Smooth muscle cell (in vitro differentiated cells): Measurements from ENCODE around the gene FNTB. TPM values are rescaled to one million over a fixed set of nuclear protein-coding genes. Genes with fewer than 3 reads are reported as not detected.

Experiments used
- DNase-seq: peaks from one replicate; lab custom pipeline; 2025; ENCODE audit not compliant: unreplicated experiment; lab: John Stamatoyannopoulos, UW
- H2AFZ ChIP-seq: fragments of 200-600 bp; sonication (generic); 2 replicates; pipeline ENCODE4 v1.6.0; 2016; ENCODE audit warnings: antibody characterized with exemption, low read depth, mild to moderate bottlenecking
- H3F3A ChIP-seq: fragments of 200-600 bp; sonication (generic); 2 replicates; pipeline ENCODE4 v1.6.0; 2017; ENCODE audit warnings: antibody characterized with exemption, low read depth
- H3K27ac ChIP-seq: fragments of 200-600 bp; sonication (generic); 2 replicates; pipeline ENCODE4 v1.5.1; 2016; ENCODE audit warnings: low read depth, mild to moderate bottlenecking
- H3K27me3 ChIP-seq: fragments of 200-600 bp; sonication (generic); 2 replicates; pipeline ENCODE4 v1.6.1; 2016; ENCODE audit warnings: low read depth, mild to moderate bottlenecking
- H3K36me3 ChIP-seq: fragments of 200-600 bp; sonication (generic); 2 replicates; pipeline ENCODE4 v1.5.1; 2016; ENCODE audit warnings: low read depth
- H3K4me1 ChIP-seq: fragments of 200-600 bp; sonication (generic); 2 replicates; pipeline ENCODE4 v1.5.1; 2016; ENCODE audit warnings: low read depth
- H3K4me2 ChIP-seq: fragments of 200-600 bp; sonication (generic); 2 replicates; pipeline ENCODE4 v1.6.0; 2016; ENCODE audit warnings: mild to moderate bottlenecking
- H3K4me3 ChIP-seq: fragments of 200-600 bp; sonication (generic); 2 replicates; pipeline ENCODE4 v1.5.1; 2016; ENCODE audit warnings: mild to moderate bottlenecking
- H3K79me2 ChIP-seq: fragments of 200-600 bp; sonication (generic); 2 replicates; pipeline ENCODE4 v1.6.0; 2016; ENCODE audit warnings: low read depth, mild to moderate bottlenecking
- H3K9ac ChIP-seq: fragments of 200-600 bp; sonication (generic); 2 replicates; pipeline ENCODE4 v1.6.0; 2016; ENCODE audit warnings: low read depth
- H3K9me3 ChIP-seq: fragments of 200-600 bp; sonication (generic); replicated peaks from 2 replicates; pipeline ENCODE4 v1.5.1; 2016; ENCODE audit warnings: low read depth
- H4K20me1 ChIP-seq: fragments of 200-600 bp; sonication (generic); 2 replicates; pipeline ENCODE4 v1.6.0; 2016; ENCODE audit warnings: low read depth
- WGBS: methylation state at CpG from one replicate; pipeline ENCODE4 v1.1.7; 2016; ENCODE audit warnings: low lambda C conversion rate; 5-methylcytosine and 5-hydroxymethylcytosine counted together
- polyA plus RNA-seq: library from polyadenylated mRNA; unstranded; fragments of >200 nt; fragmentation: Nextera tagmentation; extraction: Ambion mirVana; gene quantifications from 2 replicates; pipeline ENCODE4 v1.2.1, GENCODE V29; 2016
- total RNA-seq: library from RNA; depleted of rRNA; stranded (reverse); fragments of >200 nt; gene quantifications from 2 replicates; pipeline ENCODE4 v1.2.3, GENCODE V29; 2014
- TF ChIP-seq, protein P1 (sequence below): fragments of 200-600 bp; sonication (generic); IDR thresholded peaks from 2 replicates; pipeline ENCODE4 v1.5.1; 2017; ENCODE audit warnings: borderline replicate concordance, mild to moderate bottlenecking, antibody characterized with exemption; ENCODE audit not compliant: insufficient read depth, poor library complexity, severe bottlenecking

The FNTB gene
- total and polyA plus RNA-seq, 2 experiments from 2014 or later: 9.3 to 16.3 TPM

DNA sequence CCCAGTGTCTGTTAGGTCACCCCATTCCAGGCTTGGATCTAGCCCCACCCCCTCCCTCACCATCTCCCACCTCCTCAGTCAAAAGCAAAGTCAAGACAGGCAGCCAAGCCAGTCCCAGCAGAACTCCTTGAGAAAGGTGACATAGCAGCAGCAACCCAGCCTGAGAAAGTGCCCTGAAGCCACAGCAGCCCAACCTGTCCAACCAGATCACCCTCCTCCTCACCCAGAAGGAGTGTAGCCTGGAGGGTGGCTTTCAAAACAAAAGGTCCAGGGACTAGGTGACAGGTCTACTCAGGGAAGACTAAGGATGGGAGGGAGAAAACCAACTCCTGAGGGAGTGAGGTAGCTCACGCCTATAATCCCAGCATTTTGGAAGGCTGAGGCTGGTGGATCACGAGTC is 19.7 kb upstream of the FNTB start:
- no peak overlapping the region for H3K27ac ChIP-seq
- 87% methylated on average over 2 of the region's 2 CpGs for WGBS
- no peaks in the 10 kb centered on the region for H3K36me3 ChIP-seq
- no peaks in the 10 kb centered on the region for H3K79me2 ChIP-seq
- H3K4me3 ChIP-seq: no peak overlapping the region
- DNase-seq: no peak
- H3K9ac ChIP-seq: no peak overlapping the region
- no peak overlapping the region for H3K4me2 ChIP-seq
- H3K4me1 ChIP-seq: no peaks in the 10 kb centered on the region
- no peaks in the 10 kb centered on the region for H3F3A ChIP-seq
- H3K27me3 ChIP-seq: no peaks in the 10 kb centered on the region
- no peaks in the 10 kb centered on the region for H3K9me3 ChIP-seq
- H4K20me1 ChIP-seq: peaks cover 20% of the 10 kb centered on the region
- TF ChIP-seq, protein P1, sequence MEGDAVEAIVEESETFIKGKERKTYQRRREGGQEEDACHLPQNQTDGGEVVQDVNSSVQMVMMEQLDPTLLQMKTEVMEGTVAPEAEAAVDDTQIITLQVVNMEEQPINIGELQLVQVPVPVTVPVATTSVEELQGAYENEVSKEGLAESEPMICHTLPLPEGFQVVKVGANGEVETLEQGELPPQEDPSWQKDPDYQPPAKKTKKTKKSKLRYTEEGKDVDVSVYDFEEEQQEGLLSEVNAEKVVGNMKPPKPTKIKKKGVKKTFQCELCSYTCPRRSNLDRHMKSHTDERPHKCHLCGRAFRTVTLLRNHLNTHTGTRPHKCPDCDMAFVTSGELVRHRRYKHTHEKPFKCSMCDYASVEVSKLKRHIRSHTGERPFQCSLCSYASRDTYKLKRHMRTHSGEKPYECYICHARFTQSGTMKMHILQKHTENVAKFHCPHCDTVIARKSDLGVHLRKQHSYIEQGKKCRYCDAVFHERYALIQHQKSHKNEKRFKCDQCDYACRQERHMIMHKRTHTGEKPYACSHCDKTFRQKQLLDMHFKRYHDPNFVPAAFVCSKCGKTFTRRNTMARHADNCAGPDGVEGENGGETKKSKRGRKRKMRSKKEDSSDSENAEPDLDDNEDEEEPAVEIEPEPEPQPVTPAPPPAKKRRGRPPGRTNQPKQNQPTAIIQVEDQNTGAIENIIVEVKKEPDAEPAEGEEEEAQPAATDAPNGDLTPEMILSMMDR: no peak
- H2AFZ ChIP-seq: no peak overlapping the region

DNA sequence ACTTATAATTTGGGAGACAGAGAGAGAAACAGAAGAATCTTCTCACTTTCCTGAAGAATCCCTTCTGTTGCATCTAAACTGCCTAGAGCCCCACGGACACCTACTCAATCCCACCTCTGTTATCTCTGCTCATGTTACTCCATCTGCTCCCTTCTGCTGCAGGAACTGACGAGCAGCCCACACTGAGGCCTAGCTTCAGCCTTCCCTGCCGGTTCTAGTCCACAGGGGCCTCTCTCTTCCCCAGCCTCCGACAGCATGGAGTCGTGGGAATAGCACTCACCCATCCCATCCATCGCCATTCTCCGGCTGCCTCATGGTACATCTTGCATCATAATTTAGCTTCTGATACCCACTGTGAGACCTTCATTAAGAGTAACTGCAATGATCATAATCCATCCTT is 18.5 kb upstream of the FNTB start:
- H3K79me2 ChIP-seq: no peaks in the 10 kb centered on the region
- no peak overlapping the region for H2AFZ ChIP-seq
- no peaks in the 10 kb centered on the region for H3K9me3 ChIP-seq
- no peak overlapping the region for H3K9ac ChIP-seq
- TF ChIP-seq, protein P1: no peak
- H3K4me2 ChIP-seq: no peak overlapping the region
- H3K36me3 ChIP-seq: no peaks in the 10 kb centered on the region
- WGBS: 85% methylated on average over 7 of the region's 7 CpGs
- H3K27ac ChIP-seq: no peak overlapping the region
- DNase-seq: no peak
- no peaks in the 10 kb centered on the region for H3F3A ChIP-seq
- H3K27me3 ChIP-seq: no peaks in the 10 kb centered on the region
- H4K20me1 ChIP-seq: peaks cover 13% of the 10 kb centered on the region
- H3K4me1 ChIP-seq: no peaks in the 10 kb centered on the region
- no peak overlapping the region for H3K4me3 ChIP-seq

DNA sequence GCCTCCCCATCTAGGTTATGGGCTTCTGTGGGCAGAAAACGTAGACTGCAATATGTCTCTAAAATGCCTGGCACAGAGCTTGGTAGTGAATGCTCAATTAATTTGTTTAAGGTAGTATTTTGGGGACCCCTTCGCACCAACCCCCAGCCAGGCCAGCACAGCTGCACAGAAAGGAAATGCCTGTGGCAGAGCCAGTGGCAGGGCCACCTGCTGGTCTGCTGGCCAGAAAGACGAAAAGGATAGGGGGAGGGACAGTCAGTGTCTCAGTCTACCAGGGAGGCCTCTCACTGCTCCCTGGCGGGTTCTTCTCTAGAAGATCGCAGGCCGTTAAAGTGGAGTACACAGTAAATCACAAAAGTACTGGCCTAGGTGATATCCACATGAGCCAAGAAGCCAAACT is 18.0 kb upstream of the FNTB start:
- Histone ChIP-seq H3K27ac (no peak overlapping the region), H3K9ac (no peak overlapping the region), H3K36me3 (no peaks in the 10 kb centered on the region), H3K9me3 (no peaks in the 10 kb centered on the region), H2AFZ (no peak overlapping the region), H3K27me3 (no peaks in the 10 kb centered on the region), H3K79me2 (no peaks in the 10 kb centered on the region), H3K4me2 (no peak overlapping the region), H3K4me3 (no peak overlapping the region), H3K4me1 (no peaks in the 10 kb centered on the region), H3F3A (no peaks in the 10 kb centered on the region), H4K20me1 (peaks cover 13% of the 10 kb centered on the region)
- DNase-seq: no peak
- TF ChIP-seq, protein P1: no peak
- 75% methylated on average over 6 of the region's 6 CpGs for WGBS

DNA sequence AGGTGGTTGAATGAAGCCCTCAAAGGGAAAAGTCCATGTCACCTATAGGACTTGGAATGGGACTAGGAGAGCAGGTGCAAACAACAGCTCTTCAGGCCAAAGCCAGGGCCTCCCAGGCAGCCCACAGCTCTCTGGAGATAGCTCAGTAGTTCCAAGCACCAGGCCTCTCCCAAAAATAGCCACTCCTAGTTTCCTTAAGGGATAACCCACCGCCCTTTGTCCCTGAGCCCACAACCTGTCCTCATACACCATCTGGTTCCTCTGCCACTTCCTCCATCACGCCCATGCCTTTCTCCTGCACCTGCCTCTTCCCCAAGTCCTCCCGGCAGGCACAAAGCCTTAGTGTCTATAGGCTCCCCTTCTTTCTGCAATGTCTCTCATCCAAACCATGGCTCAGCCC is 16.7 kb upstream of the FNTB start:
- H3K79me2 ChIP-seq: no peaks in the 10 kb centered on the region
- H3K27ac ChIP-seq: no peak overlapping the region
- H4K20me1 ChIP-seq: peaks cover 13% of the 10 kb centered on the region
- WGBS: 95% methylated on average over 3 of the region's 3 CpGs
- H3K27me3 ChIP-seq: no peaks in the 10 kb centered on the region
- H3K4me3 ChIP-seq: no peak overlapping the region
- H3K36me3 ChIP-seq: no peaks in the 10 kb centered on the region
- H3K9me3 ChIP-seq: no peaks in the 10 kb centered on the region
- no peaks in the 10 kb centered on the region for H3F3A ChIP-seq
- no peak overlapping the region for H2AFZ ChIP-seq
- no peaks in the 10 kb centered on the region for H3K4me1 ChIP-seq
- no peak overlapping the region for H3K4me2 ChIP-seq
- no peak for DNase-seq
- no peak overlapping the region for H3K9ac ChIP-seq
- TF ChIP-seq, protein P1: no peak
